DND-41 (cell line): ENCODE results near the gene NFATC2.
"Not testable (repeated sequence)": the region's sequence is repeated elsewhere in the genome, so short reads cannot be mapped to it uniquely, and the experiment has no call there.

Experiments used
- ATAC-seq: fragments of 200-7000 bp; cut with Tn5 transposase; 3 replicates; pipeline ENCODE4 v1.9.1; 2021; ENCODE audit warnings: low read depth; ENCODE audit not compliant: insufficient read depth
- DNase-seq: peaks from one replicate; pipeline ENCODE4 v3.0.0-alpha.2; 2020
- H2AFZ ChIP-seq: 2 replicates; pipeline ENCODE4 v1.6.0; 2012; ENCODE audit warnings: low read depth, low read length
- H3K27ac ChIP-seq: 2 replicates; pipeline ENCODE4 v1.5.1; 2012; ENCODE audit warnings: low read length, inconsistent platforms
- H3K27me3 ChIP-seq: fragments of 200-600 bp; sonication (generic); 2 replicates; pipeline ENCODE4 v1.6.0; 2012; ENCODE audit warnings: low read length, mild to moderate bottlenecking, inconsistent platforms; ENCODE audit not compliant: insufficient read depth, poor library complexity
- H3K36me3 ChIP-seq: 2 replicates; pipeline ENCODE4 v1.5.1; 2012; ENCODE audit warnings: low read length, inconsistent platforms; ENCODE audit not compliant: insufficient read depth
- H3K4me1 ChIP-seq: 2 replicates; pipeline ENCODE4 v1.5.1; 2012; ENCODE audit warnings: mild to moderate bottlenecking, low read length; ENCODE audit not compliant: insufficient read depth
- H3K4me2 ChIP-seq: 2 replicates; pipeline ENCODE4 v1.6.0; 2012; ENCODE audit warnings: mild to moderate bottlenecking, moderate library complexity, low read length, inconsistent platforms; ENCODE audit not compliant: insufficient read depth
- H3K4me3 ChIP-seq, 2 experiments: fragments of 200-600 bp in 1 of 2; shearing (Covaris generic) in 1 of 2; 2 replicates each; pipeline ENCODE4 v1.5.1; 2012 to 2016; ENCODE audit warnings: inconsistent platforms in 2 of 2, low read length in 2 of 2, mild to moderate bottlenecking in 2 of 2, low read depth in 1 of 2, moderate library complexity in 1 of 2
- H3K79me2 ChIP-seq: 2 replicates; pipeline ENCODE4 v1.6.0; 2012; ENCODE audit warnings: low read length, inconsistent platforms; ENCODE audit not compliant: insufficient read depth
- H3K9ac ChIP-seq: 2 replicates; pipeline ENCODE4 v1.6.0; 2012; ENCODE audit warnings: low read depth, mild to moderate bottlenecking, inconsistent platforms, low read length, moderate library complexity
- H3K9me3 ChIP-seq: 2 replicates; pipeline ENCODE4 v1.5.1; 2012; ENCODE audit warnings: low read length, moderate library complexity, mild to moderate bottlenecking, inconsistent platforms; ENCODE audit not compliant: insufficient read depth, severe bottlenecking
- H4K20me1 ChIP-seq: 2 replicates; pipeline ENCODE4 v1.6.0; 2012; ENCODE audit warnings: low read length; ENCODE audit not compliant: insufficient read depth
- CTCF ChIP-seq: IDR thresholded peaks from 2 replicates; pipeline ENCODE4 v1.5.1; 2012; ENCODE audit warnings: borderline replicate concordance, low read length, moderate library complexity, mild to moderate bottlenecking; ENCODE audit not compliant: poor library complexity, severe bottlenecking; ENCODE audit errors: extremely low read depth
- EZH2 ChIP-seq: IDR thresholded peaks from 3 replicates; pipeline ENCODE4 v1.6.1; 2012; ENCODE audit warnings: borderline replicate concordance, low read depth, mild to moderate bottlenecking, moderate library complexity, low read length, inconsistent platforms; ENCODE audit not compliant: severe bottlenecking

The NFATC2 gene

GRCh38 chr20:51570739-51571459 is 28.4 kb upstream of the NFATC2 start:
- TF ChIP-seq CTCF = no peak
- TF ChIP-seq EZH2 = no peak
- Histone ChIP-seq H3K4me1 (no peaks in the 10 kb centered on the region), H3K9ac (no peak overlapping the region), H2AFZ (no peak overlapping the region), H3K79me2 (no peaks in the 10 kb centered on the region), H3K36me3 (no peaks in the 10 kb centered on the region), H3K9me3 (no peaks in the 10 kb centered on the region), H4K20me1 (no peaks in the 10 kb centered on the region), H3K4me2 (no peak overlapping the region), H3K4me3 (no peak overlapping the region), H3K27ac (no peak overlapping the region), H3K27me3 (no peaks in the 10 kb centered on the region)
- ATAC-seq (no peak), DNase-seq (no peak)

- no peak overlapping the region for H3K27ac ChIP-seq
- H3K4me3 ChIP-seq = no peak overlapping the region
- ATAC-seq = no peak
- H3K4me1 ChIP-seq = no peaks in the 10 kb centered on the region
- no peak for TF ChIP-seq CTCF
- TF ChIP-seq EZH2 = no peak
- H3K79me2 ChIP-seq = no peaks in the 10 kb centered on the region
- DNase-seq = no peak
- H2AFZ ChIP-seq = no peak overlapping the region
- no peak overlapping the region for H3K4me2 ChIP-seq
- no peaks in the 10 kb centered on the region for H3K36me3 ChIP-seq
- H4K20me1 ChIP-seq = no peaks in the 10 kb centered on the region
- no peaks in the 10 kb centered on the region for H3K9me3 ChIP-seq
- H3K27me3 ChIP-seq = no peaks in the 10 kb centered on the region
- H3K9ac ChIP-seq = no peak overlapping the region
Measured at GRCh38 chr20:51569815-51570738, 27.6 kb upstream of the NFATC2 start.

- H3K36me3 ChIP-seq, H3K9ac ChIP-seq, H3K4me1 ChIP-seq, H2AFZ ChIP-seq, H3K27ac ChIP-seq, DNase-seq, ATAC-seq, H3K9me3 ChIP-seq, H4K20me1 ChIP-seq, H3K27me3 ChIP-seq, H3K4me2 ChIP-seq, H3K79me2 ChIP-seq, H3K4me3 ChIP-seq: not testable (repeated sequence)
Measured at GRCh38 chr20:51568533-51568932, 26.0 kb upstream of the NFATC2 start.

- Histone ChIP-seq H3K27ac (no peak overlapping the region), H3K9me3 (no peaks in the 10 kb centered on the region), H4K20me1 (no peaks in the 10 kb centered on the region), H3K4me1 (no peaks in the 10 kb centered on the region), H3K4me3 (no peak overlapping the region), H3K4me2 (no peak overlapping the region), H3K79me2 (no peaks in the 10 kb centered on the region), H3K9ac (no peak overlapping the region), H3K27me3 (no peaks in the 10 kb centered on the region), H2AFZ (no peak overlapping the region), H3K36me3 (no peaks in the 10 kb centered on the region)
- ATAC-seq (no peak), DNase-seq (no peak)
- TF ChIP-seq EZH2 (no peak), CTCF (no peak)
Measured at GRCh38 chr20:51567622-51568021, 25.1 kb upstream of the NFATC2 start.
